Retinal pigment epithelial cell (primary cell): ENCODE data around the gene DNAJA4.
"Not testable (repeated sequence)": the region's sequence is repeated elsewhere in the genome, so short reads cannot be mapped to it uniquely, and the experiment has no call there.

ENCODE experiments used
- DNase-seq: peaks from one replicate; pipeline ENCODE4 v3.0.0-alpha.2; 2010; ENCODE audit warnings: low read depth
- H3K4me3 ChIP-seq: 2 replicates; pipeline ENCODE4 v1.5.1; 2011; ENCODE audit warnings: mild to moderate bottlenecking, low read length, control low read depth, moderate library complexity
- TF ChIP-seq, protein P1 (sequence below): conservative IDR thresholded peaks from 2 replicates; pipeline ENCODE4 v1.5.1; 2011; ENCODE audit warnings: low read depth, low read length, control low read depth, inconsistent platforms

The DNAJA4 gene

DNA sequence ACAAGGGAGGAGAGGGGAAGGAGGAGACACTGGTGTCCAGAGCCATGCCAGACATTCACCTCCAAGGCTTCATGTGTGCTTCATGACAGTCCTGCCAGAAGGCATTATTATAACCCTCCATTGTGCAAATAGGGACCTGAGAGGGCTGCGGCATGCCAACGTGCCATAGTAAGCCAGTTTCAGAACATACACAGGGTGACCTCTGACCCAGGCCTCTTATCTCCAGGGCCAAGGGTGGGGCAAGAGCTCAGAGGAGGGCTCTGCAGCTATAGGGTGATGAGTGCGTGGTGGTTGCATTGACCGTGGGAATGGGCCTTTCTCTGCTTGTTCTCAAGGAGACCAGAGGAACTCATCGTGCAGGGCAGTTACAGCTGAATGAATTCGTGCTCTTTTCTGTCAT is 20.3 kb upstream of the DNAJA4 start:
- DNase-seq: no peak
- TF ChIP-seq, protein P1, sequence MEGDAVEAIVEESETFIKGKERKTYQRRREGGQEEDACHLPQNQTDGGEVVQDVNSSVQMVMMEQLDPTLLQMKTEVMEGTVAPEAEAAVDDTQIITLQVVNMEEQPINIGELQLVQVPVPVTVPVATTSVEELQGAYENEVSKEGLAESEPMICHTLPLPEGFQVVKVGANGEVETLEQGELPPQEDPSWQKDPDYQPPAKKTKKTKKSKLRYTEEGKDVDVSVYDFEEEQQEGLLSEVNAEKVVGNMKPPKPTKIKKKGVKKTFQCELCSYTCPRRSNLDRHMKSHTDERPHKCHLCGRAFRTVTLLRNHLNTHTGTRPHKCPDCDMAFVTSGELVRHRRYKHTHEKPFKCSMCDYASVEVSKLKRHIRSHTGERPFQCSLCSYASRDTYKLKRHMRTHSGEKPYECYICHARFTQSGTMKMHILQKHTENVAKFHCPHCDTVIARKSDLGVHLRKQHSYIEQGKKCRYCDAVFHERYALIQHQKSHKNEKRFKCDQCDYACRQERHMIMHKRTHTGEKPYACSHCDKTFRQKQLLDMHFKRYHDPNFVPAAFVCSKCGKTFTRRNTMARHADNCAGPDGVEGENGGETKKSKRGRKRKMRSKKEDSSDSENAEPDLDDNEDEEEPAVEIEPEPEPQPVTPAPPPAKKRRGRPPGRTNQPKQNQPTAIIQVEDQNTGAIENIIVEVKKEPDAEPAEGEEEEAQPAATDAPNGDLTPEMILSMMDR: no peak
- no peak overlapping the region for H3K4me3 ChIP-seq

DNA sequence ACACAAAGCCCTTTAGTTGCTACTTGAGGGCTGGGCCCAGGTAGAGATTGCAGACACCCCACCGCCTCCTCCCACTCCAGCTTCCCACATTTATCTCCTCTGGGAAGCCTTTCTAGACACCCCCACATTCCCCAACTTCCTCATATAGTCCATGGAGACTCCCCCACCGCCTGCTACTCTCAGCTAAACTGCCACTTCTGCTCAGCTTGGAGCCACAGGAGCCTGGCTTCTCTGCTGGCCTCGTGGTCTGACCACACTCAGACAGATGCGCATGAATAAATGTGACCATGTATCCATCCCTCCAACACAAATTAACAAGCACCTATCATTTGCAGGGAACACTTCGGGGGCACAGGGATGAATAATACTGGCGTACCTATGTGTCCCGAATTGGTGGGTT is 19.5 kb upstream of the DNAJA4 start:
- TF ChIP-seq, protein P1: no peak
- no peak for DNase-seq
- H3K4me3 ChIP-seq: no peak overlapping the region

DNA sequence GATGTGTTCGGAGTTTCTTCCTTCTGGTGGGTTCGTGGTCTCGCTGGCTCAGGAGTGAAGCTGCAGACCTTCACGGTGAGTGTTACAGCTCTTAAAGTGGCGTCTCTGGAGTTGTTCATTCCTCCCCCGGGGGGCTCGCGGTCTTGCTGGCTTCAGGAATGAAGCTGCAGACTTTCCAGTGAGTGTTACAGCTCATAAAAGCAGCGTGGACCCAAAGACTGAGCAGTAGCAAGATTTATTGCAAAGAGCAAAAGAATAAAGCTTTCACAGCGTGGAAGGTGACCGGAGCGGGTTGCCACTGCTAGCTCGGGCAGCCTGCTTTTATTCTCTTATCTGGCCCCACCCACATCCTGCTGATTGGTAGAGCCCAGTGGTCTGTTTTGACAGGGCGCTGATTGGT is 19.0 kb upstream of the DNAJA4 start:
- DNase-seq, H3K4me3 ChIP-seq: not testable (repeated sequence)

DNA sequence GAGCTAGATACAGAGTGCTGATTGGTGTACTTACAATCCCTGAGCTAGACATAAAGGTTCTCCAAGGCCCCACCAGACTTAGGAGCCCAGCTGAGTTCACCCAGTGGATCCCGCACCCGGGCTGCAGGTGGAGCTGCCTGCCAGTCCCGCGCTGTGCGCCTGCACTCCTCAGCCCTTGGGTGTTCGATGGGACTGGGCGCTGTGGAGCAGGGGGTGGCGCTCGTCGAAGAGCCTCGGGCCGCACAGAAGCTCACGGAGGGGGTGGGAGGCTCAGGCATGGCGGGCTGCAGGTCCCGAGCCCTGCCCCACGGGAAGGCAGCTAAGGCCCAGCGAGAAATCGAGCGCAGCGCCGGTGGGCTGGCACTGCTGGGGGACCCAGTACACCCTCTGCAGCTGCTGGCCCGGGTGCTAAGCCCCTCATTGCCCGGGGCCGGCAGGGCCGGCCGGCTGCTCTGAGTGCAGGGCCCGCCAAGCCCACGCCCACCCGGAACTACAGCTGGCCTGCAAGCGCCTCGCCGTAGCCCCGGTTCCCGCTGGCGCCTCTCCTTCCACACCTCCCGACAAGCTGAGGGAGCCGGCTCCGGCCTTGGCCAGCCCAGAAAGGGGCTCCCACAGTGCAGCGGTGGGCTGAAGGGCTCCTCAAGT is 18.3 kb upstream of the DNAJA4 start:
- H3K4me3 ChIP-seq, DNase-seq: not testable (repeated sequence)

- no peak for DNase-seq
- H3K4me3 ChIP-seq: no peak overlapping the region
- TF ChIP-seq, protein P1: no peak
Observed at GRCh38 chr15:78247911-78248310, 16.5 kb upstream of the DNAJA4 start.

GRCh38 chr15:78249131-78249530 is 15.2 kb upstream of the DNAJA4 start:
- DNase-seq: no peak
- TF ChIP-seq, protein P1: no peak
- no peak overlapping the region for H3K4me3 ChIP-seq

DNA sequence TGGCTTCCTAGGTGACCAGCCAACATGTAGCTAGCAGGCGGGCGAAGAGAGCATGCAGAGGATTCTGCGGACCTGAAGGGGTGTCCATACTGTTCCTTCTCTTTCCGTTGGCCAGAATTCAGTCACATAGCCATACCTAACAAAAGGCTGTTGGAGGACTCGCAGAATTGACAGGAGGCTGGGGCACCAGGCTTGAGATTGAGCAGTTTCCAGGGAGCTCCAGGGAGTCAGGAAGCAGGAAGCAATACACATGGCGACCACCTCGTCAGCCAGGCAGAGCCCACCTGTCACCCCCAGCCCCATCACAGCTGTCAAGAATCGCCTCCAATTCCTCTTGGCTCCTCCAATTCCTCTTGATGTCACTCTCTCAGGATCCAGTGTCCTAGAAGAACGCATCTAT is 13.2 kb upstream of the DNAJA4 start:
- TF ChIP-seq, protein P1: no peak
- H3K4me3 ChIP-seq: no peak overlapping the region
- no peak for DNase-seq

DNA sequence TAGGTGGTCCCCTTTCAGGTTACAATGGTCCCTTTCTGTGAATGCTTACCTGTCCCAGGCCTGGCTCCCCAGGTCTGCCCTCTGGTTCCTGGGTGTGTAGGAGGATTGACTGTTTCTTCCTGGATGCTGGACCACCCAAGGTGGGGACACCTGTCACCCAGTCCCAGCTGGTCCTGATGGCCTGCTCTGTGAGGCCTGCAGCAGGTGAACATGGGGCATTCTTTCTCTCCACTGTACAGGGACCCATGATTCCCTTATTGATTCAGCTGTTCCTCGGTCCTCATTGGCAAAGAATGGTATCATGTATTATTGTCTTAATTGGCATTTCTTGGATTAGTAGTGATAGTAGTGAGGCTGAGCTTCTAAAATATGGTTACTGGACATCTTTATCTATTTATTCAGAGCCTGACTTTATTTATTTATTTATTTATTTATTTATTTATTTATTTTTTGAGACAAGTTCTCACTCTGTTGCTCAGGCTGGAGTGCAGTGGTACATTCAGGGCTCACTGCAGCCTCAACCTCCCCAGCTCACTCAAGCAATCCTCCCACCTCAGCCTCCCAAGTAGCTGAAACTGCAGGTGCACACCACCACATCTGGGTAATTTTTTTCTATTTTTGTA is 8.8 kb upstream of the DNAJA4 start:
- H3K4me3 ChIP-seq: no peak overlapping the region
- no peak for DNase-seq
- TF ChIP-seq, protein P1: no peak
